ENCODE data around the gene IL23R.

Gene IL23R

GRCh38 chr1:67228791-67229190, 62.5 kb downstream of the IL23R start:
- in situ Hi-C loops (cut with MboI; ENCODE audit: low sequenced_read_pairs): no loop called here

GRCh38 chr1:67230539-67230938, 64.3 kb downstream of the IL23R start:
- in situ Hi-C loops (cut with MboI; ENCODE audit: low sequenced_read_pairs): no loop called here

- in situ Hi-C loops (cut with MboI; ENCODE audit: low sequenced_read_pairs): no loop called here
These were observed 70.0 kb downstream of the IL23R start for GRCh38 chr1:67236277-67236676.

- in situ Hi-C loops (cut with MboI; ENCODE audit: low sequenced_read_pairs): no loop called here
These were observed 73.5 kb downstream of the IL23R start for GRCh38 chr1:67239738-67240137.

- in situ Hi-C loops (cut with MboI; ENCODE audit: low sequenced_read_pairs): no loop called here
These were observed 75.0 kb downstream of the IL23R start for GRCh38 chr1:67241200-67241746.

- in situ Hi-C loops (cut with MboI; ENCODE audit: low sequenced_read_pairs): no loop called here
These were observed 75.8 kb downstream of the IL23R start for GRCh38 chr1:67242016-67242415.

GRCh38 chr1:67250051-67250653, 83.9 kb downstream of the IL23R start:
- in situ Hi-C loops (cut with MboI; ENCODE audit: low sequenced_read_pairs): no loop called here

- in situ Hi-C loops (cut with MboI; ENCODE audit: low sequenced_read_pairs): no loop called here
These were observed 90.3 kb downstream of the IL23R start for GRCh38 chr1:67256291-67257172.

- in situ Hi-C loops (cut with MboI; ENCODE audit: low sequenced_read_pairs): no loop called here
These were observed 90.9 kb downstream of the IL23R start for GRCh38 chr1:67257173-67257535.

- in situ Hi-C loops (cut with MboI; ENCODE audit: low sequenced_read_pairs): no loop called here
These were observed 95.4 kb downstream of the IL23R start for GRCh38 chr1:67261680-67262079.

- in situ Hi-C loops (cut with MboI; ENCODE audit: low sequenced_read_pairs): no loop called here
These were observed 96.5 kb downstream of the IL23R start for GRCh38 chr1:67262735-67263134.

- in situ Hi-C loops (cut with MboI; ENCODE audit: low sequenced_read_pairs): no loop called here
These were observed 97.9 kb downstream of the IL23R start for GRCh38 chr1:67264152-67264551.

- in situ Hi-C loops (cut with MboI; ENCODE audit: low sequenced_read_pairs): no loop called here
These were observed 98.6 kb downstream of the IL23R start for GRCh38 chr1:67264899-67265298.

- in situ Hi-C loops (cut with MboI; ENCODE audit: low sequenced_read_pairs): no loop called here
These were observed 102.8 kb downstream of the IL23R start for GRCh38 chr1:67269061-67269460.

- in situ Hi-C loops (cut with MboI; ENCODE audit: low sequenced_read_pairs): no loop called here
These were observed 104.3 kb downstream of the IL23R start for GRCh38 chr1:67270541-67270940.

- in situ Hi-C loops (cut with MboI; ENCODE audit: low sequenced_read_pairs): no loop called here
These were observed 107.3 kb downstream of the IL23R start for GRCh38 chr1:67273591-67273990.

- in situ Hi-C loops (cut with MboI; ENCODE audit: low sequenced_read_pairs): no loop called here
These were observed 108.5 kb downstream of the IL23R start for GRCh38 chr1:67274623-67275325.

GRCh38 chr1:67280696-67281095, 114.4 kb downstream of the IL23R start:
- in situ Hi-C loops (cut with MboI; ENCODE audit: low sequenced_read_pairs): no loop called here

- in situ Hi-C loops (cut with MboI; ENCODE audit: low sequenced_read_pairs): no loop called here
These were observed 115.0 kb downstream of the IL23R start for GRCh38 chr1:67281244-67281643.

GRCh38 chr1:67285780-67286488, 119.7 kb downstream of the IL23R start:
- in situ Hi-C loops (cut with MboI; ENCODE audit: low sequenced_read_pairs): no loop called here

GRCh38 chr1:67290236-67290635, 124.0 kb downstream of the IL23R start:
- in situ Hi-C loops (cut with MboI; ENCODE audit: low sequenced_read_pairs): no loop called here

Data from HL-60/S4 treated with phorbol 12-myristate 13-acetate at 8.2 ng/mL for 4 days and 3 days (cell line).